ENCODE data around the gene RPL19. TPM values are rescaled to one million over a fixed set of nuclear protein-coding genes. Genes with fewer than 3 reads are reported as not detected.

The RPL19 gene
- total and polyA plus RNA-seq, 8 donors: 925 to 1,714 (median 1,229) TPM

DNA sequence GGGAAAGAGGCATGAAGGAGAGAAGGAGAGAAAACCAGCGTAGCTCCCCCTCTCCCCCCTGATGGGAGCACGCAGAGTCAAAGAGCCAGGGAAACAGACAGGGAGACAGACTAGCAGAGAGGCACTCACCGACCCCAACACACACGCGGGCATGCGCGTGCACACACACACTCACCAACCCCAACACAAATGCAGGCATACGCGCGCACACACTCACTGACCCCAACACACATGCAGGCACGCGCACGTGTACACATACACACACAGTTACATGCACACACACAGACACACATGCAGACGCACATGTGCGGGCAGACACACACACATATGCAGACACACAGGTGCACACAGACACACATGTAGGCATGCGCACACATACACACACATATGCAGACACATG lies 7.2 kb upstream of the RPL19 start:
- Histone ChIP-seq H3K36me3 (no peaks in the 10 kb centered on the region), H3K4me1 (no peaks in the 10 kb centered on the region), H3K27me3 (no peaks in the 10 kb centered on the region), H3K27ac (no peak overlapping the region), H3K9me3 (no peaks in the 10 kb centered on the region), H3K4me3 (no peak overlapping the region)
- ATAC-seq (no peak), FAIRE-seq (no peak), DNase-seq (no peak)
- 92% methylated on average over 15 to 16 of the region's 16 CpGs for WGBS, 2 donors
- intact Hi-C loops (cut with DNase I): no loop called here
- TF ChIP-seq, protein P1, sequence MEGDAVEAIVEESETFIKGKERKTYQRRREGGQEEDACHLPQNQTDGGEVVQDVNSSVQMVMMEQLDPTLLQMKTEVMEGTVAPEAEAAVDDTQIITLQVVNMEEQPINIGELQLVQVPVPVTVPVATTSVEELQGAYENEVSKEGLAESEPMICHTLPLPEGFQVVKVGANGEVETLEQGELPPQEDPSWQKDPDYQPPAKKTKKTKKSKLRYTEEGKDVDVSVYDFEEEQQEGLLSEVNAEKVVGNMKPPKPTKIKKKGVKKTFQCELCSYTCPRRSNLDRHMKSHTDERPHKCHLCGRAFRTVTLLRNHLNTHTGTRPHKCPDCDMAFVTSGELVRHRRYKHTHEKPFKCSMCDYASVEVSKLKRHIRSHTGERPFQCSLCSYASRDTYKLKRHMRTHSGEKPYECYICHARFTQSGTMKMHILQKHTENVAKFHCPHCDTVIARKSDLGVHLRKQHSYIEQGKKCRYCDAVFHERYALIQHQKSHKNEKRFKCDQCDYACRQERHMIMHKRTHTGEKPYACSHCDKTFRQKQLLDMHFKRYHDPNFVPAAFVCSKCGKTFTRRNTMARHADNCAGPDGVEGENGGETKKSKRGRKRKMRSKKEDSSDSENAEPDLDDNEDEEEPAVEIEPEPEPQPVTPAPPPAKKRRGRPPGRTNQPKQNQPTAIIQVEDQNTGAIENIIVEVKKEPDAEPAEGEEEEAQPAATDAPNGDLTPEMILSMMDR (IDR thresholded peaks at IDR 0.05): no peak

DNA sequence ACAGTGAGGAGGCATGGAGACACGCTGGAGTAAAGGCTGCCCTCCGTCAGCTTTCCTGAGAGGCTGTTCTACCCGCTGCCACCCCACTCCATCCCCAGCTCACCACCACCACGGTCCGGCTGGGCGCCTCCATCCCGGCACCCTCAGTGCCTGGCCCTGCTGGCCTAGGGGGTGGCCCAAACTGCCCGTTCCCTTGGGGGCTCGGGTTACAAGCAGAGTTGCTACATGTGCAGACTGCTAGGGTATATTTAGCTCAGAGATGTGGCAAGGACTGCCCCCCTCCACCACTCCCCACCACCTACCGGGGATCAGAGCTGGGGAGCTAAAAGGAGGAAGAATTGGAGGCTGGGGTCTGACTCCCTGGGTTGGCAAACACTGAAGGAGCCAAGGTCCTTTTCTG lies 6.7 kb upstream of the RPL19 start:
- no peaks in the 10 kb centered on the region for H3K27me3 ChIP-seq
- ATAC-seq (no peak), DNase-seq (no peak), FAIRE-seq (no peak)
- no peaks in the 10 kb centered on the region for H3K4me1 ChIP-seq
- no peaks in the 10 kb centered on the region for H3K9me3 ChIP-seq
- no peak overlapping the region for H3K4me3 ChIP-seq
- no peaks in the 10 kb centered on the region for H3K36me3 ChIP-seq
- intact Hi-C loops (cut with DNase I): no loop called here
- no peak overlapping the region for H3K27ac ChIP-seq
- WGBS, 2 donors: 81% methylated on average over 10 of the region's 10 CpGs
- TF ChIP-seq, protein P1 (IDR thresholded peaks at IDR 0.05): no peak

DNA sequence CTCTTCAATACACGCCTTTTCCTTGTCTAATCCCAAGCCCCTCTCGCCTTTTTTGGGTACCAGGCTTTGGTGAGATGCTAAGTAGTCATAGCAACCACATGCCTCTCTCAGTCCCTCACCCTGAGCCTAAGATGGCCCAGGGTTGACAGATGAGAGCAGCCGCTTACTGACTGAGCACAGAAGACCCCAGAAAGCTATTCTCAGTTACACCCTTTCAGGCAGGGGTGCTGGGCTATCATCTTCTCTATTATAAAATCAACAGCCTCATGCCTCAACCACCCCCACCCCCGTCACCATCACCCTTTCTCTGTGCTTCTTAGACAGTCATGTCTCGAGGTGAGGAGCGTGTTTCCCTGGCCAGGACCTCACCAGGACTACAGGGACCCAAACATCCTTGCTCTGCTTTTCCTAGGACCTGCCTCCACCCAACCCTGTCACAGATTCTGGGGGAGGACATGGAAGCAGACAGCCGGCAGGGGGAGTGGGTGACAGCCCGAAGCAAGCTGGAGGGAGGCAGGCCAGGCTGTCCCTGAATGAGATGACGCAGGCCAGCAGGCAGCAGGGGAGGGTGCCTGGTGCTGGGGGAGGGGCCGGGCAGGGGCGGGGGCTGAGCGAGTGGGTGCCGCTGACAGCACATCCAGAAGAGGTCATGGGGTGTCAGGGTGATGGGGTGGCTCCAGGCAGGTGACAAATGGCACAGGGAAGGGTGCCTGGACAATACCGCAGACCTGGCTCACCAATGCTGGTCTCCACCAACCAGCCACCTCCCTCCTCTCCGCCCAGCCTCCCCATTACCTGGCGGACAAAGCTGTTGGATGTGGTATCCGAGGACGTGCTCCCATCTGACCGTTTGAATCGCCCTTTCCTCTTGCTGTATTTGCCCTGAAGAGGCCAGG lies 5.7 kb upstream of the RPL19 start:
- intact Hi-C loops (cut with DNase I): no loop called here
- no peak for FAIRE-seq
- WGBS, 2 donors: 68 to 74% methylated on average over 19 to 20 of the region's 20 CpGs

DNA sequence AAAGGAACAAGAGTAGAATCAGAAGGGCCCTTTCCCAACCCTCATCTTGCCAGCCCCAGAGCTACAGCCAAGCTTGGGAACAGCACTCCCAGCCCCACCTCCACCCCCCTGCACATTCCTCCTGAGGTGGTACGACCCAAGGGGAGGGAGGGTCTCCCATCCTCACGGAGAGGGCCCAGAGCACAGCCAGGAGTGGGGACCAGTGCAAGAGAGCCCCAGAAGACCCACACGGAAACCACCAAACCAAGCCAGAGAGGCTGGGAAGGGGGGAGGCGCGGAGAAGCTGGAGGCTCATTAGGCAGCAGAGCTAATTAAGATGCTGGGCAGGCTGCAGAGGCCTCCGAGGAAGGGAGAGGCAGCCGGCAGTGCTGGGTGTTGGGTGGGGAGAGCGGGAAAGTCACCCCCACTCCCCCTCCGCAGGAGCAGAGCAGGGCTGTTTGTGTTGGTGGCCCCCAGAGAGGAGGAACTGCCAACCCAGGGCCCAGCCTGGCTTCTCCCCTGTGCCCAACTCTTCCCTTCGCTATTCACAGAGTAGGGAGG lies 5.0 kb upstream of the RPL19 start:
- no peaks in the 10 kb centered on the region for H3K9me3 ChIP-seq
- H3K27me3 ChIP-seq: no peaks in the 10 kb centered on the region
- no peak overlapping the region for H3K4me3 ChIP-seq
- no peak overlapping the region for H3K27ac ChIP-seq
- DNase-seq (no peak), FAIRE-seq (no peak), ATAC-seq (no peak)
- intact Hi-C loops (cut with DNase I): no loop called here
- no peaks in the 10 kb centered on the region for H3K4me1 ChIP-seq
- TF ChIP-seq, protein P1 (IDR thresholded peaks at IDR 0.05): no peak
- H3K36me3 ChIP-seq: no peaks in the 10 kb centered on the region
- WGBS, 2 donors: 79 to 80% methylated on average over 10 of the region's 10 CpGs

More for the DNA sequence above, 5.7 kb upstream of the RPL19 start:
- TF ChIP-seq, protein P1 (IDR thresholded peaks at IDR 0.05): no peak
- H3K27me3 ChIP-seq: no peaks in the 10 kb centered on the region
- peak in 1 of 6 donors; percentile 22 for DNase-seq
- no peak overlapping the region for H3K27ac ChIP-seq
- H3K36me3 ChIP-seq: no peaks in the 10 kb centered on the region
- H3K4me1 ChIP-seq: no peaks in the 10 kb centered on the region
- no peaks in the 10 kb centered on the region for H3K9me3 ChIP-seq
- no peak overlapping the region for H3K4me3 ChIP-seq
- no peak for ATAC-seq
